GM12864 (cell line): ENCODE data around the gene FAM234B.

Experiments used
- DNase-seq: peaks from one replicate; pipeline ENCODE4 v3.0.0-alpha.2; 2011; ENCODE audit warnings: low read depth
- H3K4me3 ChIP-seq: 2 replicates; pipeline ENCODE4 v1.5.1; 2011; ENCODE audit warnings: mild to moderate bottlenecking, low read depth, low read length, control low read depth
- TF ChIP-seq, protein P1 (sequence below): IDR thresholded peaks from 2 replicates; pipeline ENCODE4 v1.5.1; 2011; ENCODE audit warnings: low read depth, mild to moderate bottlenecking, moderate library complexity, low read length, control low read depth, inconsistent platforms; ENCODE audit errors: missing control alignments

FAM234B gene

DNA sequence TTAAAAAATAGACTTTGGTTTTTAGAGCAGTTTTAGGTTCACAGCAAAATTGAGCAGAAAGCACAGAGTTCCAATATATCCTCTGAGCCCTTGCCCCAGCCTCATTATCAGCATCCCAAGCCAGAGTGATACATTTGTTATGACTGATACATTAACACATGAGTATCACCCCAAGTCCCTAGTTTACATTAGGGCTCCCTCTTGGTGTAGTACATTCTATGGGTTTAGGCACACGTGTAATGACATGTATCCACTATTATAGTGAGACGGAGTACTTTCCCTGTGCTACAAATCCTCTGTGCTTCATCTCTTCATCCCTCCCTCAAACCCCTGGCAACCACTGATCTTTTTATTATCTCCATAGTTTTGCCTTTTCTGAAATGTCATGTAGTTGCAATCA, 81.8 kb downstream of the FAM234B start:
- no peak overlapping the region for H3K4me3 ChIP-seq
- TF ChIP-seq, protein P1, sequence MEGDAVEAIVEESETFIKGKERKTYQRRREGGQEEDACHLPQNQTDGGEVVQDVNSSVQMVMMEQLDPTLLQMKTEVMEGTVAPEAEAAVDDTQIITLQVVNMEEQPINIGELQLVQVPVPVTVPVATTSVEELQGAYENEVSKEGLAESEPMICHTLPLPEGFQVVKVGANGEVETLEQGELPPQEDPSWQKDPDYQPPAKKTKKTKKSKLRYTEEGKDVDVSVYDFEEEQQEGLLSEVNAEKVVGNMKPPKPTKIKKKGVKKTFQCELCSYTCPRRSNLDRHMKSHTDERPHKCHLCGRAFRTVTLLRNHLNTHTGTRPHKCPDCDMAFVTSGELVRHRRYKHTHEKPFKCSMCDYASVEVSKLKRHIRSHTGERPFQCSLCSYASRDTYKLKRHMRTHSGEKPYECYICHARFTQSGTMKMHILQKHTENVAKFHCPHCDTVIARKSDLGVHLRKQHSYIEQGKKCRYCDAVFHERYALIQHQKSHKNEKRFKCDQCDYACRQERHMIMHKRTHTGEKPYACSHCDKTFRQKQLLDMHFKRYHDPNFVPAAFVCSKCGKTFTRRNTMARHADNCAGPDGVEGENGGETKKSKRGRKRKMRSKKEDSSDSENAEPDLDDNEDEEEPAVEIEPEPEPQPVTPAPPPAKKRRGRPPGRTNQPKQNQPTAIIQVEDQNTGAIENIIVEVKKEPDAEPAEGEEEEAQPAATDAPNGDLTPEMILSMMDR: no peak
- no peak for DNase-seq

- TF ChIP-seq, protein P1: no peak
- H3K4me3 ChIP-seq: no peak overlapping the region
- DNase-seq: no peak
These were observed 82.3 kb downstream of the FAM234B start for GRCh38 chr12:13126494-13126893.

GRCh38 chr12:13127444-13127843, 83.3 kb downstream of the FAM234B start:
- TF ChIP-seq, protein P1: no peak
- DNase-seq: no peak
- H3K4me3 ChIP-seq: no peak overlapping the region

- no peak overlapping the region for H3K4me3 ChIP-seq
- TF ChIP-seq, protein P1: no peak
- no peak for DNase-seq
These were observed 84.2 kb downstream of the FAM234B start for GRCh38 chr12:13128291-13128965.

- H3K4me3 ChIP-seq: no peak overlapping the region
- TF ChIP-seq, protein P1: no peak
- no peak for DNase-seq
These were observed 86.8 kb downstream of the FAM234B start for GRCh38 chr12:13130981-13131380.
